ENCODE results near the gene ARL17A. TPM values are rescaled to one million over a fixed set of nuclear protein-coding genes. Genes with fewer than 3 reads are reported as not detected.
"Not testable (repeated sequence)": the region's sequence is repeated elsewhere in the genome, so short reads cannot be mapped to it uniquely, and the experiment has no call there.

ARL17A gene
- 4.5 and 6.0 TPM in 2 replicates for total RNA-seq

GRCh38 chr17:46579083-46580075, at the start of gene ARL17A:
Gene ARL17A (minus strand): TSS chr17:46579691. CDS start chr17:46576322, 3,369 bp downstream.
- DNase-seq (ENCODE audit: low read depth); H3K4me3 ChIP-seq (ENCODE audit: low read depth, low read length): not testable (repeated sequence)

DNA sequence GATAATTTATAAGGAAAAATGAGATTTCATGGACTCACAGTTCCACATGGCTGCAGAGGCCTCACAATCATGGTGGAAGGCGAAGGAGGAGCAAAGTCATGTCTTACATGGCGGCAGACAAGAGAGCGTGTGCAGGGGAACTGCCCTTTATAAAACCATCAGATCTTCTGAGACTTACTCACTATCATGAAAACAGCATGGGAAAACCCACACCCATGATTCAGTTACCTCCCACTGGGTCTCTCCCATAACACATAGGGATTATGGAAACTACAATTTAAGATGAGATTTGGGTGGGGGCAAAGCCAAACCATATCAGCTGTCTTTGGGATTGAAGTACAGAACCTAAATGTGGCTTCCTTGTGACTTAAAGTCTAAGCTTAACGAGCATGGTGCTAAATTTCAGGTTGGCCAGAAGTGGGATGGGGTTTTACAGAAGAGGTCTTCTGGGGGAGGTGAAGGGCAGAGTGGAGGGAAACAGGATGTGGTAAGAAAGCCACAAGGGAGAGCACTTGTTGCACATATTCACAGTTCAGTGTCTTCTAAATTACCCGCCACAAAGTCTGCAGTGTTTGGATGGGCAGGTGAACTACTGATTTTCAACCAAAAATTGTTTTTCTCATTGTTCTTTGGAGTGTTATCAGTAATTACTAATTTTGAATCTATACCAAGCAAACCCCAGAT, 49.4 kb upstream of the ARL17A start:
- not testable (repeated sequence) for DNase-seq (ENCODE audit: low read depth)

DNA sequence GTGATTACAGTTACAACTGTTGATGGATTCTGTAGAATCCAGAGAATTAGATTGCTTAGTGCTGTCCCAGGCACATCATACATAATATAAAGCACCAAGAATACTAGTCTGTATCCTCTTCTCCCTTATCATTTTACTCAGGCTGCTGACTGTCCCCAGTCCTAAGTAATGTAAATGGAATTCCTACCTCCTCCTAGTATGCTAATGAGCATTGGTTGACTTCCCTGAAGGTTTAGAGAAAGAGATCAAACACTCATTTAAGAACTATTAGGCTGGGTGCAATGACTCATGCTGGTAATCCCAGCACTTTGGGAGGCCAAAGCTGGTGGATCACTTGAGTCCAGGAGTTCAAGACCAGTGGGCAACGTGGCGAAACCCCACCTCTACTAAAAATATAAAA, 48.0 kb upstream of the ARL17A start:
- not testable (repeated sequence) for H3K4me3 ChIP-seq (ENCODE audit: low read depth, low read length); DNase-seq (ENCODE audit: low read depth)

More for the DNA sequence above, 49.4 kb upstream of the ARL17A start:
- H3K4me3 ChIP-seq (ENCODE audit: low read depth, low read length) = not testable (repeated sequence)

GRCh38 chr17:46624726-46625125, 45.2 kb upstream of the ARL17A start:
- DNase-seq (ENCODE audit: low read depth); H3K4me3 ChIP-seq (ENCODE audit: low read depth, low read length): not testable (repeated sequence)

DNA sequence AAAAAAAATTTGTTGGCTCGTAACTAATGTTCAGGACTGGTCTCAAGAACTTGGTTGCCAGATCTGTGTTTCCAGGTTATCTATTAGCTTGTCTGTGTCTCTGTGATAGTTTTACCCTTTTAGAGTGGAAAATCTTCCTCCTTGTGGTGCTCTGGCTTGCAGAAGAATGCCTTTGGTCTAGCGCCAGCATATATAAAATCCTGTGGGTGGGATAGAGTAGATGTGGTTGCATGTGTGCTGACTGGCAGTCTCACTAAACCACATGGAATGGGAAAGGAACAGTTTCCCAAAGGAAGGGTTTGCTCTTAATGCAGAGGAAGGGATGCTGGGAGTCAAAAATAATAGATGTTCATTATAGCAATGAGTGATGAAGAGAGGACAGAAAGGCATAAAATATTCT, 44.3 kb upstream of the ARL17A start:
- not testable (repeated sequence) for DNase-seq (ENCODE audit: low read depth); H3K4me3 ChIP-seq (ENCODE audit: low read depth, low read length)

- DNase-seq (ENCODE audit: low read depth); H3K4me3 ChIP-seq (ENCODE audit: low read depth, low read length): not testable (repeated sequence)
These were observed 39.5 kb upstream of the ARL17A start for GRCh38 chr17:46618975-46619374.

DNA sequence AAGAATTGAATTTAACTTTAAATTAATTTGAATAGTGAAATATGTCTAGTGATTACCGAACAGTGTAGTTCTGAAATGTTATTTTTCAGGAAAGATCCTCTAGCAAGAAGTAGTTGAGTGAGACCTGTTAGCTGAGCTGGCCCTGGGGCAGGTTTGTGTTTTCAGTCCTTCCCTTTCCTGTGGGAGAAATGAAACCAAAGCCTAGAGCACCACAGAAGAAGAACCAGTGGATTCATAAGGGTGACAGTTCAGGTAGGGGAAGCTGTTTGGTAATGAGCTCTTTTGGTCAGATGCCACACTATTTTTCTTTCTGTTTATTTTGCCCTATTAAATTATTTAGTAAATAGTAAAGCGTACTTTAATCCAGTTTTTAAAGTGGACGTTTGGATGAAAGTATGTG, 37.6 kb upstream of the ARL17A start:
- H3K4me3 ChIP-seq (ENCODE audit: low read depth, low read length) = not testable (repeated sequence)

DNA sequence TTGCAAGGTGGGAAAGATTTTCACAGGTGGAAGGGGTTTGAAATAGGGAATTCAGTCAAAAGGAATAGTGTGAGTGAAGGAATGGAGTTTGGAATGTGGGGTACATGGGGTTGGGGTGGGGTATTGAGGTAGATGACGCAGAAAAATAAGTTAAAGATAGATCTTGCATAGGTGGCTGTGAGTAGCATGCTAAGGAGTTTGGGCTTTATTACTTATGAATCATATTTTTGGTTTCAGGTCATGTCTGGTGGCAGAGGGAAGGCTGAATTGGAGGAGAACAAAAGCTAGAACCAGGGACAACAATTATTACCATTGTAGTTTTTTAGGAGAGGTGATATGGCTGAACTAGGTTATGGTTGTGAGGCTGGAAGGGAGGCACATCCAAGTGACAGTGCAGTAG, 34.4 kb upstream of the ARL17A start:
- not testable (repeated sequence) for DNase-seq (ENCODE audit: low read depth); H3K4me3 ChIP-seq (ENCODE audit: low read depth, low read length)

More for the DNA sequence above, 37.6 kb upstream of the ARL17A start:
- not testable (repeated sequence) for DNase-seq (ENCODE audit: low read depth)

- H3K4me3 ChIP-seq (ENCODE audit: low read depth, low read length); DNase-seq (ENCODE audit: low read depth): not testable (repeated sequence)
These were observed 31.8 kb upstream of the ARL17A start for GRCh38 chr17:46611304-46611703.

DNA sequence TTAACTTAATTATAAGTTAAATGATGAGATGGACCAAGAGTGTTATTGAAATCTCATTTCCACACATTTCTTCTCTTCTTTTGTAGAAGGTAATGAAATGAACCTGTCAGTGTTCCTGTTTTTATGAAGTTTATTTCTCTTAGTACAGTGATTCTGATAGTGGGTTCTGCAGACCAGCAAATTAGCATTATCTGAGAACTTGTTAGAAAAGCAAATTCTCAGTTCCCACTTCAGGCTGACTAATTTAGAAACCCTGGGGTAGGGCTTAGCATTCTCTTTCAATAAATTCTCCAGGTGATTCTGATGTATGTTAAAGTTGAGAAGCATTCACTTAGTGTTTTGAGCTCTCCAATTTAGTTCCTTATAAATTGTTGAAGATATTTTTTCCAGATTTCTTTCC, 23.6 kb upstream of the ARL17A start:
- not testable (repeated sequence) for DNase-seq (ENCODE audit: low read depth); H3K4me3 ChIP-seq (ENCODE audit: low read depth, low read length)

DNA sequence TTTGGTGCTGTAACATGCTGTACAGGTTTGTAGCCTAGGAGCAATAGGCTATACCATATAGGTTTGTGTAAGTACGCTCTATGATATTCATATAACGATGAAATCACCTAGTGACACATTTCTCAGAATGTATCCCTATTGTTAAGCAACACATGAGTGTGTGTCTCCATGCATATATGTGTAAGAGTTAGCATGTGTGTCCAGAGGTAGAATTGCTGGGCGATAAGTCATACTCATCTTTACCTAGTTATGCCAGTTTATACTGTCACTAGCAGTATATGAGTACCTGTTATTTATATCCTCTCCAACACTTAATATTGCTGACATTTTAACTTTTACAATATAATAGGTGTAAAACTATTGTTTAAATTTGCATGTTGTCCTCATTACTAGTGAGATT, 21.3 kb upstream of the ARL17A start:
- H3K4me3 ChIP-seq (ENCODE audit: low read depth, low read length); DNase-seq (ENCODE audit: low read depth): not testable (repeated sequence)

- not testable (repeated sequence) for DNase-seq (ENCODE audit: low read depth); H3K4me3 ChIP-seq (ENCODE audit: low read depth, low read length)
These were observed 18.9 kb upstream of the ARL17A start for GRCh38 chr17:46598344-46598931.

DNA sequence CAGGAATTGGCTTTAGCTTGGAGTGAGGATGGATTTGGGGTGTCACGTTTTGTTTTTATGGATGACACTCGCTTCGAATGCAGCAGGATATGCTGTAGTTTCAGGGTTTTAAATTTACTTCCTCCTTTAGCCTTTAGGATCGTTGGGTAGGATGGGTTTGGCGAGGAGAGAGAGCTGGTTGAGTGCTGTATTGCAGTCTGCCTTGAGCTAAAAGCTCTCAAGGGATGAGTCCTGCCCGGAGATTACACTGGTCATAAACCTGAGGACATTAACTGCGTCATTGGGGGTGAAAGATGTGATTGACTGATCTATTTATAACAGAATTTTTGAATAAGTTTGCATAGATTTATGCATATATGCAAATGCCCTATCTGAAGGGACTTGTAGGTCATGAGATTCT, 11.8 kb upstream of the ARL17A start:
- not testable (repeated sequence) for H3K4me3 ChIP-seq (ENCODE audit: low read depth, low read length); DNase-seq (ENCODE audit: low read depth)

GRCh38 chr17:46590157-46591146, 11.0 kb upstream of the ARL17A start, which contains the start of gene NSF:
Gene NSF (plus strand): TSS chr17:46590669. CDS start chr17:46590776, 107 bp downstream.
- not testable (repeated sequence) for H3K4me3 ChIP-seq (ENCODE audit: low read depth, low read length); DNase-seq (ENCODE audit: low read depth)

DNA sequence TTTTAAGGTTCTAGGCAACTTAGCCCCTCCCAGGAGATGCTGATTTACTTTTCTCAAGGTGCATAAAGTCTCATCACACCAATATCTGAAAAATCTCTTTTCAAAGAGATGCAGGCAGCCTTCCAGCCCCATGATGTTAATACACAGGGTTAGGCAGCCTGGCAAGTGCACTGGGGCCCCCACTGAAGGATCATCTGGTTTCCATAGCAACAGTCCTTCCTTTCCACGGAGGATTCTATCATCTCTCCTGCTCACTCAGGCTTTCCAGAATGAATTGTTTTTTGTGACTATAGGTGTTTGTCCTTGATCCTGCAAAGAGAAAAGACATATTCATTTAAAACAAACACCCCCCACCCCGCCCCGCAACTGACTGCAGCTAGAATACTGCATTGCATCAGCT, 6.0 kb upstream of the ARL17A start:
- not testable (repeated sequence) for H3K4me3 ChIP-seq (ENCODE audit: low read depth, low read length); DNase-seq (ENCODE audit: low read depth)

- DNase-seq (ENCODE audit: low read depth); H3K4me3 ChIP-seq (ENCODE audit: low read depth, low read length): not testable (repeated sequence)
These were observed 591 bp upstream of the ARL17A start for GRCh38 chr17:46580082-46580481.

DNA sequence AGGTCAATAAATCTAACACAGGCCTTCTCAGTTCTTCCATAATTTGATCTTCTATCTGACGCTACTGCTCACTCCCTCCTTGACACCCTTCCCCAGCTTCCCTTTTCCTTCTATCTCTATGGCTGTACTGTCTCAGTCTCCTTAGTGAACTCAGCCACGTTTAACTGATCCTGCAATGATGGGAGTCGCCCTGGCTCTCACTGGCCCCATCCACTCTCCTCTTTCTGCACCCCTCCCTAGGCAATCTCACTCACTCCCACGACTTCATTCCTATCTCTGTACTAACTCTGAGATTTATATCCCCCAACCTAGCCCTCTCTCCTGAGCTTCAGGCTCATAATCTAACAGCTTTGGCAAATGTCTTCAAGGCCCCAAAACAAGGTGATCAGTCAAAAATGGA, 7.7 kb downstream of the ARL17A start:
- not testable (repeated sequence) for DNase-seq (ENCODE audit: low read depth); H3K4me3 ChIP-seq (ENCODE audit: low read depth, low read length)

GRCh38 chr17:46566980-46567379, 12.5 kb downstream of the ARL17A start:
- H3K4me3 ChIP-seq (ENCODE audit: low read depth, low read length); DNase-seq (ENCODE audit: low read depth): not testable (repeated sequence)

Data from epithelial cell of proximal tubule (primary cell).